Ascending aorta (tissue), 2 donors: ENCODE measurements around the gene TMEM134. TPM values are rescaled to one million over a fixed set of nuclear protein-coding genes. Genes with fewer than 3 reads are reported as not detected.

ENCODE experiments used
- DNase-seq, 2 donors: peaks; one replicate each; pipeline ENCODE4 v3.0.0-alpha.2; 2019; ENCODE audit warnings: low spot score in 2 of 2
- H3K27ac ChIP-seq, 2 donors: fragments of 200-600 bp; sonication (generic); one replicate each; pipeline ENCODE4 v1.5.1; 2016 to 2017; ENCODE audit warnings: mild to moderate bottlenecking in 1 of 2
- H3K27me3 ChIP-seq: fragments of 200-600 bp; sonication (generic); one replicate; pipeline ENCODE4 v1.5.1; 2017
- H3K36me3 ChIP-seq, 2 donors: fragments of 200-600 bp; sonication (generic); one replicate each; pipeline ENCODE4 v1.5.1; 2016
- H3K4me1 ChIP-seq, 2 donors: fragments of 200-600 bp; sonication (generic); one replicate each; pipeline ENCODE4 v1.5.1; 2016 to 2017; ENCODE audit warnings: mild to moderate bottlenecking in 1 of 2
- H3K4me3 ChIP-seq, 2 donors: fragments of 200-600 bp; sonication (generic); one replicate each; pipeline ENCODE4 v1.5.1; 2016 to 2017; ENCODE audit warnings: mild to moderate bottlenecking in 1 of 2
- H3K9me3 ChIP-seq, 2 donors: fragments of 200-600 bp; sonication (generic); one replicate each; pipeline ENCODE4 v1.5.1; 2016
- intact Hi-C: fragments of 100-400 bp; cut with DNase I; formaldehyde crosslinking; loops from one replicate; pipeline ENCODE4 v1.15.1; 2023
- total RNA-seq: library from RNA; depleted of rRNA; stranded (reverse); fragments of >200 nt; gene quantifications from one replicate; pipeline ENCODE4 v1.1.0, GENCODE V29; 2016
- TF ChIP-seq, protein P1 (sequence below), 3 experiments: fragments of 200-600 bp in 2 of 3; fragments of 450-650 bp in 1 of 3; sonication (generic) in 2 of 3; IDR thresholded peaks; one replicate each; pipeline ENCODE4 v1.5.1; 2016 to 2019; ENCODE audit warnings: antibody characterized with exemption in 3 of 3, mild to moderate bottlenecking in 1 of 3, moderate library complexity in 1 of 3

Gene TMEM134
- total RNA-seq, 1 donor from 2014 or later, result 189 TPM

DNA sequence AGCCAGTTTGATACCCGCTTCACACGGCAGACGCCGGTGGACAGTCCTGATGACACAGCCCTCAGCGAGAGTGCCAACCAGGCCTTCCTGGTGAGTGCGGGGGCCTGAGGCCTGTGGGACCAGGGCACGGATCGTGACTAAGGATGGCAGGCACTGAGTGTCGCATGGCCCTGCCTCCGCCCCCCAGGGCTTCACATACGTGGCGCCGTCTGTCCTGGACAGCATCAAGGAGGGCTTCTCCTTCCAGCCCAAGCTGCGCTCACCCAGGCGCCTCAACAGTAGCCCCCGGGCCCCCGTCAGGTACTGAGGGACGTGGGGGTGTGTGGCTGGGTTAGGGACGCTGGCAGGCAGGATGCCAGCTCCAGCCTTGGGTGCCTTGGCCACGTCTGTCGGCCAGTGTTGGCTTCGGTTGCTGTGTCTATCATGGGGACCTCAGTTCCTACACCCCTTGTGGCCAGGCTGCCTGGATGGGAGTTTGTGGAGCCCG, 34.6 kb downstream of the TMEM134 start:
- DNase-seq, result no peak
- Histone ChIP-seq H3K4me1 (peaks cover 0 to 4% of the 10 kb centered on the region in 2 donors), H3K27me3 (no peaks in the 10 kb centered on the region), H3K9me3 (no peaks in the 10 kb centered on the region), H3K36me3 (peaks cover 45 to 64% of the 10 kb centered on the region in 2 donors), H3K27ac (no peak overlapping the region), H3K4me3 (no peak overlapping the region)
- intact Hi-C loops, result no loop called here
- TF ChIP-seq, protein P1, sequence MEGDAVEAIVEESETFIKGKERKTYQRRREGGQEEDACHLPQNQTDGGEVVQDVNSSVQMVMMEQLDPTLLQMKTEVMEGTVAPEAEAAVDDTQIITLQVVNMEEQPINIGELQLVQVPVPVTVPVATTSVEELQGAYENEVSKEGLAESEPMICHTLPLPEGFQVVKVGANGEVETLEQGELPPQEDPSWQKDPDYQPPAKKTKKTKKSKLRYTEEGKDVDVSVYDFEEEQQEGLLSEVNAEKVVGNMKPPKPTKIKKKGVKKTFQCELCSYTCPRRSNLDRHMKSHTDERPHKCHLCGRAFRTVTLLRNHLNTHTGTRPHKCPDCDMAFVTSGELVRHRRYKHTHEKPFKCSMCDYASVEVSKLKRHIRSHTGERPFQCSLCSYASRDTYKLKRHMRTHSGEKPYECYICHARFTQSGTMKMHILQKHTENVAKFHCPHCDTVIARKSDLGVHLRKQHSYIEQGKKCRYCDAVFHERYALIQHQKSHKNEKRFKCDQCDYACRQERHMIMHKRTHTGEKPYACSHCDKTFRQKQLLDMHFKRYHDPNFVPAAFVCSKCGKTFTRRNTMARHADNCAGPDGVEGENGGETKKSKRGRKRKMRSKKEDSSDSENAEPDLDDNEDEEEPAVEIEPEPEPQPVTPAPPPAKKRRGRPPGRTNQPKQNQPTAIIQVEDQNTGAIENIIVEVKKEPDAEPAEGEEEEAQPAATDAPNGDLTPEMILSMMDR (IDR thresholded peaks at IDR 0.05), result no peak

DNA sequence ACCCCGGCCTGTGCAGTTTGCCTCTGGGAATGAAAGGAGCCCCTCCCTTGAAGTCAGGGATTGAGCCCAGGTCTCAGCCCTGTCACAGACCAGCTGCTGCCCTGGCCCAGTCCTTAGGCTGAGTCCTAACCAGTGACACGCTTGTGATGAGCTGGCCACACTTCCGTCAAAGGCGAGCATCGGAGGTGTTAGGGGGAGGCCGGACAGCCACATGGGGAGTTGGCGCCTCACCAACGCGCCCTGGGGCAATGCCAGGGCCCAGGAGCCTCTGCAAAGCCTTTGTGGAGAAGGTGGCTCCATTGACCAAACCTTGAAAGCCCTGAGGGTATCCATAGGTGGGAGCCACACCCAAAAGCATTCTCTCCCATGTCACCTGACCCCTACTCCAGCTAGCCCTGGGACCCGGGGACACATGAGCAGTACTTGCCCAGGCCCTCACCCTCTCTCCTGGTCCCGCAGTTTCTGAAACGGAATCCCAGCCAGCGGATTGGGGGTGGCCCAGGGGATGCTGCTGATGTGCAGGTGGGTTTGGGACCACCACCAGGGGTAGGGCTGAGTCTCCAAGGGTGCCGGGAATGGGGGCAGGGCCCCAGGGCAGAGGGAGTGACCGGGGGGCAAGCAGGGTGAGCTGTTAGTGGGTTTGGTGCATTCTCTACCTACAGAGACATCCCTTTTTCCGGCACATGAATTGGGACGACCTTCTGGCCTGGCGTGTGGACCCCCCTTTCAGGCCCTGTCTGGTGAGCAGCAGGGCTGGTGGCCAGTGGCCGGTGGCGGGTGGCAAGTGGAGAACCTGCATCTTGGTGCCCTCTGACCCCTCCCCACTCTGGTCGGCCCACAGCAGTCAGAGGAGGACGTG, 35.3 kb downstream of the TMEM134 start:
- H3K4me1 ChIP-seq, result peaks cover 6 to 11% of the 10 kb centered on the region in 2 donors
- H3K27me3 ChIP-seq, result no peaks in the 10 kb centered on the region
- TF ChIP-seq, protein P1 (IDR thresholded peaks at IDR 0.05), result no peak
- no peak overlapping the region for H3K27ac ChIP-seq
- peaks cover 45 to 64% of the 10 kb centered on the region in 2 donors for H3K36me3 ChIP-seq
- DNase-seq, result no peak
- H3K9me3 ChIP-seq, result no peaks in the 10 kb centered on the region
- H3K4me3 ChIP-seq, result no peak overlapping the region
- intact Hi-C loops, result no loop called here

DNA sequence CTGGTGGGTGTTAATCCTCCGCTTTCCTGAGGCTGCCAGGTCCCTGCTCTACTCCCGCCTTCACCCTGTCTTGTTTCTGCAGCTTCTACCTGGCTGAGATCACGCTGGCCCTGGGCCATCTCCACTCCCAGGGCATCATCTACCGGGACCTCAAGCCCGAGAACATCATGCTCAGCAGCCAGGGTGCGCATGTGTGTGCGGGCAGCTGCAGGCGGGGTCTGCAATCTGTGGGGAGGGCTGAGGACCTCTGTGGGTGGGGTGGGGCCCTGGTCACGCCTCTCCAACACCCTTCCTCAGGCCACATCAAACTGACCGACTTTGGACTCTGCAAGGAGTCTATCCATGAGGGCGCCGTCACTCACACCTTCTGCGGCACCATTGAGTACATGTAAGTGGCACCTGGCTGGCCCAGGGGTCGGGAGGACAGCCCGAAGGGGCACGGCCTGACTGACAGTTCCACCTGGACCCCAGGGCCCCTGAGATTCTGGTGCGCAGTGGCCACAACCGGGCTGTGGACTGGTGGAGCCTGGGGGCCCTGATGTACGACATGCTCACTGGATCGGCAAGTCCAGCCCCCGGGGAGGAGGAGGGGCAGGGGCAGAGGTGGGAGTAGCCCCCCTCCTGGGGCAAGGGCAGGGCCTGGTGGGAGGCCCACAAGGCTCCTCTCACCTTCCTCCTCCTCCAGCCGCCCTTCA, 36.2 kb downstream of the TMEM134 start:
- Histone ChIP-seq H3K4me1 (peaks cover 6 to 12% of the 10 kb centered on the region in 2 donors), H3K27me3 (no peaks in the 10 kb centered on the region), H3K9me3 (no peaks in the 10 kb centered on the region), H3K4me3 (no peak overlapping the region), H3K27ac (no peak overlapping the region), H3K36me3 (peaks cover 45 to 61% of the 10 kb centered on the region in 2 donors)
- TF ChIP-seq, protein P1 (IDR thresholded peaks at IDR 0.05), result no peak
- no peak for DNase-seq
- intact Hi-C loops, result no loop called here

DNA sequence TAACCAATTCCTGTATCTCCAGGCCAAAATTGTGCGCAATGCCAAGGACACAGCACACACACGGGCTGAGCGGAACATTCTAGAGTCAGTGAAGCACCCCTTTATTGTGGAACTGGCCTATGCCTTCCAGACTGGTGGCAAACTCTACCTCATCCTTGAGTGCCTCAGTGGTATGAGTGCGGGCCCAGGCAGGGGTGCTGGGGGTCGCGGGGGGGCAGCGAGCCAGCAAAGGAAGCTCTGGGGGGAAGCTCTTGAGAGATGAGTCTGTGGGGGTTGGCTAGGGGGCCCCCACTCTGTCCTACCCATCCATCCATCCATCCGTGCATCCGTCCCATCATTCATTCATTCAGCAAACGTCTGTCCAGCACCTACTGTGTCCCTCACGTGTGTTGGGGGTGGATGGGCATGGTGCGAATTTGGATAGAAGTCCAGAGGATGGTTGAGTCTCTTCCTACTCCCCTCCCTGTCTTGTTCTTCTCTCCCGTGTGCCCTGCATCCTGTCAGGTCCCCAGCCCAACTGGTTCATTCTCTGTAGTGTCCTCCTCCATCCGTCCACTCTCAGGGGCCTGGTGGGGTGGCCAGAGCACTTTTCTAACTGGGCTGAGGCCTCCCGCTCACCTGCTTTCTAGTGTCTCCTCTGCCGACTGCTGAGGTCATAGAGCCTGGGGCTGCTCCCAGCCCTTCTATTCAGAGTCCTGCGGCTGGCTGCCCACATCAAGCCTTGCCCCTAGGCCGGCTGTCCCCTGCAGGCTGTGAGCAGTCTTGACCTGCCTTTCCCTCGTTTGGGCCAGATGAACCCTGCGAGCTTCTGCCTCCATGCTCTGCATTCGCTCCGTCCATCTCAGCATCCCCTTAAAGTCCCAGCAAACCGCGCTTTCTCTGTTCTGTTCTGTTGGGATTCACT, 37.5 kb downstream of the TMEM134 start:
- TF ChIP-seq, protein P1 (IDR thresholded peaks at IDR 0.05), result no peak
- intact Hi-C loops, result no loop called here
- H3K27ac ChIP-seq, result no peak overlapping the region
- H3K4me3 ChIP-seq, result no peak overlapping the region
- no peak for DNase-seq
- H3K36me3 ChIP-seq, result peaks cover 45 to 57% of the 10 kb centered on the region in 2 donors
- H3K27me3 ChIP-seq, result no peaks in the 10 kb centered on the region
- H3K9me3 ChIP-seq, result no peaks in the 10 kb centered on the region
- peaks cover 6 to 16% of the 10 kb centered on the region in 2 donors for H3K4me1 ChIP-seq

DNA sequence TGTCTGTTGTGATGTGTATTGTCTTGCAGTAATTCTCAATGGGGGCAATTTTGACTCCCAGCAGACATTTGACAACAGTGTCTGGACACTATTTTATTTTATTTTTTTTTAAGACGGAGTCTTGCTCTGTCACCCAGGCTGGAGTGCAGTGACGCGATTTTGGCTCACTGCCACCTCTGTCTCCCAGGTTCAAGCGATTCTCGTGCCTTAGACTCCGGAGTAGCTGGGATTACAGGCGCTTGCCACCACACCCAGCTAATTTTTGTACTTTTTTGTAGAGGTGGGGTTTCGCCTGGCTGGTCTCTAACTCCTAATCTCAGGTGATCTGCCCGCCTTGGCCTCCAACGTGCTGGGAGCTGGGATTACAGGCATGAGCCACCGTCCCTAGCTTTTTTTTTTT, 39.3 kb downstream of the TMEM134 start:
- Histone ChIP-seq H3K27me3 (no peaks in the 10 kb centered on the region), H3K4me1 (peaks cover 6 to 16% of the 10 kb centered on the region in 2 donors), H3K4me3 (no peak overlapping the region), H3K36me3 (peaks cover 33 to 44% of the 10 kb centered on the region in 2 donors), H3K27ac (no peak overlapping the region), H3K9me3 (no peaks in the 10 kb centered on the region)
- intact Hi-C loops, result loop anchor here (2.0 to 5.0 kb wide), 2 partner anchors 37 to 77 kb away; partner anchors contain the start of gene RAD9A
- no peak for DNase-seq
- TF ChIP-seq, protein P1 (IDR thresholded peaks at IDR 0.05), result no peak
